COLO829 (cell line): ENCODE data around the gene SLC25A44.
"Not testable (repeated sequence)": the region's sequence is repeated elsewhere in the genome, so short reads cannot be mapped to it uniquely, and the experiment has no call there.

Experiments used
- DNase-seq: peaks from one replicate; pipeline ENCODE4 v3.0.0; 2012; ENCODE audit warnings: low spot score

The SLC25A44 gene

GRCh38 chr1:156163712-156164111 is 30.2 kb upstream of the SLC25A44 start:
- no peak for DNase-seq

- DNase-seq = no peak
Observed at GRCh38 chr1:156164125-156164831, 29.6 kb upstream of the SLC25A44 start.

GRCh38 chr1:156165083-156165482 is 28.8 kb upstream of the SLC25A44 start:
- no peak for DNase-seq

DNA sequence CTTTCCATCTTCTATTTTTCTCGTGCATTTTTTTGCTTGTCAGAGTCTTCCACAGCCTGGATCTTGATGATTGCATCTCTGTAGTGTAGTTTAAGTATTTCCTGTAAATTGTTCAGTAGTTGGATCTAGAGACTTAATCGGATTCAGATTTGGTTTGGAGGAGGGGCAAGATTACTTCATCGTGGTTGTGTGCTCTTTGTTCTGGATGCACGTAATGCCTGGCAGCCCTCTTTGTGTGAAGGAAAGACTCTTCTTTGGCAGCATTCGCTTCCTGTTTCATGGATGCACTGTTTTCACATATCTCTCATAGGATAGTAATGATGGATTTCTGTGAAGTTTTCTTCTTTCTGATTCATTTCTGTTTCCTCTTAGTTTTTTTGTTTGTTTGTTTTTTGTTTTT is 26.4 kb upstream of the SLC25A44 start:
- DNase-seq = no peak

DNA sequence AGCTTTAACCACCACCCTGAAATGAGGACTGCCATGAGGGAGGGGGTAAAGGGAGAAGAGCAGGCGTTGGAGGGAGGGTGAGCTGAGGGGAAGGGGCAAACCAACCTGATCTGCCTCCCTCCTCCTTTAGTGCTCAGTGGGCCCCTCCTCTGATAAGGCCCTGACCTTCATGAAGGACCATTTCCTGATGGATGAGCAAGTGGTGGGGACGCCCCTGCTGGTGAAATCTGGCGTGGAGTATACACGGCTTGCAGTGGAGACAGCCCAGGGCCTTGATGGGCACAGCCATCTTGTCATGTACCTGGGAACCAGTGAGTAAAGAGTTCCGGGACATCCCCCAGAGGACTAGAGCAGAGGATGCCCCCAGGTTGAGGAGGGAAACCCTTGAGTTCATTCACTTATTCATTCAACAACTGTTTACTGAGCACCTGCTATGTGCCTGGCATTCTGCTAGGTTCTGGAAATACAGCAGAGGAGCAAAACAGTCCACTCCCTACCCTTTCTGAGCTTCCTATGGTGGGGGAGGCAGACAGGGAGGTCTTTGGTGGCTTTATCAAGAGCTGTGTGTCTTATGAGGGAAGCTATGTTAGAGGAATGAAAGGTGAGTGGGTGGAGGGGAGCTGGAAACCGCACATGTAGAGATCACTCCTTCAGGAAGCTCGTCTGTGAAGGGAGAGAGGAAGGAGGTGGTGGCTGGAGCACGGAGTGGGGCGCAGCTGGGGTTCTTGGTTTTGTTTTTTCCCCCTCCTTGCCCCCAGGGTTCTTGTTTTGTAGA is 21.0 kb upstream of the SLC25A44 start:
- peak; percentile 45 for DNase-seq

DNA sequence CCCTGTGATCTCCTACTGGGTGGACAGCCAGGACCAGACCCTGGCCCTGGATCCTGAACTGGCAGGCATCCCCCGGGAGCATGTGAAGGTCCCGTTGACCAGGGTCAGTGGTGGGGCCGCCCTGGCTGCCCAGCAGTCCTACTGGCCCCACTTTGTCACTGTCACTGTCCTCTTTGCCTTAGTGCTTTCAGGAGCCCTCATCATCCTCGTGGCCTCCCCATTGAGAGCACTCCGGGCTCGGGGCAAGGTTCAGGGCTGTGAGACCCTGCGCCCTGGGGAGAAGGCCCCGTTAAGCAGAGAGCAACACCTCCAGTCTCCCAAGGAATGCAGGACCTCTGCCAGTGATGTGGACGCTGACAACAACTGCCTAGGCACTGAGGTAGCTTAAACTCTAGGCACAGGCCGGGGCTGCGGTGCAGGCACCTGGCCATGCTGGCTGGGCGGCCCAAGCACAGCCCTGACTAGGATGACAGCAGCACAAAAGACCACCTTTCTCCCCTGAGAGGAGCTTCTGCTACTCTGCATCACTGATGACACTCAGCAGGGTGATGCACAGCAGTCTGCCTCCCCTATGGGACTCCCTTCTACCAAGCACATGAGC is 17.2 kb upstream of the SLC25A44 start:
- no peak for DNase-seq

DNA sequence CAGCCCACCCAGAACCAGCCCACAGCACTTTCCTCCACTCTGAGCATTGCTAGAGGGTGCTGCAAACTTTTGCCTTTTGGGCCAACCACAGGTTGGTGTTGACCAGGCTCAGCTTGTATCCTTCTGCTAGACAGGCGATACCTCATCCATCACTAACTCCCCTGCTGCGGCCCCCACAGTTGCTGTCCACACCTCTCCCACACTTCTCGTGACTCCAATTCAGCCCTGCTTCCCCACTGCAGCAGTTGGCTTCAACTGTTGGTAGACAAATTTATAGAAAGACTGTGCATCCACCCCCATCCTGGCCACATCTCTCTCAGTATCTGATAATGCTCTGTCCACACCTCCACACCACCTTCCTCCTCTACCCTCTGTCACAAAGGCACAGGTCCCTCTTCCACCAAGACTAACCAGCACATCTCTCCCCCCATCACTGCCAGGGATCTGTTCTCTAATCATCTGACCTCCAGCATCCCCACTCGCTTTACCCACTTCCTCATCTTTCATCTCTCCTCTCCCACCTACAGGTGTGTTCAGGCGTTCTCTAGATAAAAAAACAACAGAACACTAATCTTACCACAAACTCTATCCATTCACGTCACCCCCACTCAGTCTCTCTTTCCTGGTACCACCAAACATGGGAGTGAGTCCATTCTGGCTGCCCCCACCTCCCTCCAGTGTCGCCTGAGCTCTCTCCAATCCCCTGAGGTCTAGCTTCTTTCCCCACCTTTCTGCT is 15.8 kb upstream of the SLC25A44 start:
- no peak for DNase-seq

DNA sequence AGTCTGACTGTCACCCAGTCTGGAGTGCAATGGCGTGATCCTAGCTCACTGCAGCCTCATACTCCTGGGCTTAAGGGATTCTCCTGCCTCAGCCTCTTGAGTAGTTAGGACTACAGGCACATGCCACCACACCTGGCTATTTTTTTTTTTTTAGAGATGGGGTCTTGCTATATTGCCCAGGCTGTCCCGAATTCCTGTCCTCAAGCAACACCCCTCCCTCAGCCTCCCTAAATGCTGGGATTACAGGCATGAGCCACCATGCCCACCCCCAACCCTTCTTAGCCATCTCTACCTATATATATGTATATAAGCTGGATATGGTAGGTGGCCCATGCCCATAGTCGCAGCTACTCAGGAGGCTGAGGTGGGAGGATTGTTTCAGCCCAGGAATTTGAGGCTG is 13.4 kb upstream of the SLC25A44 start:
- no peak for DNase-seq

GRCh38 chr1:156181391-156181924 is 12.4 kb upstream of the SLC25A44 start:
- not testable (repeated sequence) for DNase-seq

- DNase-seq = not testable (repeated sequence)
Observed at GRCh38 chr1:156182010-156182779, 11.7 kb upstream of the SLC25A44 start.

DNA sequence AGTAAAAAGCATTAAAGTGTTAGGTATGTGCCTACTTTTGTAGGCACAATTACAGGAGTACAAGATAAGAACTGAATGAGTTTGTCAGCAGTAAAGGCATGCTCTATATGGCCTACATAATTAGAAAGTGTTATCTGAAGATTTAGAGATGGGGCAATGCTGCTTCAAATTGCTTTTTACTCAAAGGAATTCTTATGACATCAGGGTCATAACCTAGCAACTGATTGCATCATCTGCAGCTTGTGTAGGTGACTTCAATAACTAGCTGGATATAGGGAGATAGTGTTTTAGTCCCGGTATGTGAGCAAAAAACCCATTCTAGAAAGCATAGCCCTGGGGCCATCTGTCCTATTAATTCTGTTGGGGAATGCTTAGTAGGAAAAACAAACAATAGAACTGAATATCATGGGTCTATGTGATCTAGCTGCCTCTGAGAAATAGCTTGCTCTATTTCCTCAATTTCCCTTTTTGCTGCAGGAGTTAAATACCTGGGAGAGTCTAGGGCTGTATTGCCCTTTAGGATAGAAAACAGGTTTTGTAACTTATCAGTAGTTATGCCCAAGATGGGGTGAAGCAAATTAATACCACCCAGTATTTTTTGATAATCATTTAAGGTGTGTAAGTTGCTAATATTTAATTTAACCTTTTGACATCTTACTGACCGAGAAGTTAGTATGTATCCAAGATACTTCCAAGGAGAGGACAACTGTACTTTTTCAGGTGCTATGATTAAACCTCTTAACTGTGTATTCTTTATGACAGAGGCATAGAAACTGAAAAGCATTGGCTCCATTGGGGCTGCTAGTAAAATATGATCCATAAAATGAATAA is 7.3 kb upstream of the SLC25A44 start:
- not testable (repeated sequence) for DNase-seq

DNA sequence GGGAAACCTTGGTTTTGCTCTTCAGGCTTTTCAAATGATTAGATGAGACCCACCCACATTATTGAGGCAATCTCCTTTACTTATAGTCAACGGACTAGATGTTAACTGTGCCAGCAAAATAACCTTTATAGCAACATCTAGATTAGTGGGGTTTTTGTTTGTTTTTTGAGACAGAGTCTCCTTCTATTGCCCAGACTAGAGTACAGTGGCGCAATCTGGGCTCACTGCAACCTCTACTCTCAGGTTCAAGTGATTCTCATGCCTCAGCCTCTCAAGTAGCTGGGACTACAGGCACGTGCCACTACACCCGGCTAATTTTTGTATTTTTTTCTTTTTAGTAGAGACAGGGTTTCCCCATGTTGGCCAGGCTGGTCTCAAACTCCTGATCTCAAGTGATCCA is 3.6 kb upstream of the SLC25A44 start:
- DNase-seq = not testable (repeated sequence)

DNA sequence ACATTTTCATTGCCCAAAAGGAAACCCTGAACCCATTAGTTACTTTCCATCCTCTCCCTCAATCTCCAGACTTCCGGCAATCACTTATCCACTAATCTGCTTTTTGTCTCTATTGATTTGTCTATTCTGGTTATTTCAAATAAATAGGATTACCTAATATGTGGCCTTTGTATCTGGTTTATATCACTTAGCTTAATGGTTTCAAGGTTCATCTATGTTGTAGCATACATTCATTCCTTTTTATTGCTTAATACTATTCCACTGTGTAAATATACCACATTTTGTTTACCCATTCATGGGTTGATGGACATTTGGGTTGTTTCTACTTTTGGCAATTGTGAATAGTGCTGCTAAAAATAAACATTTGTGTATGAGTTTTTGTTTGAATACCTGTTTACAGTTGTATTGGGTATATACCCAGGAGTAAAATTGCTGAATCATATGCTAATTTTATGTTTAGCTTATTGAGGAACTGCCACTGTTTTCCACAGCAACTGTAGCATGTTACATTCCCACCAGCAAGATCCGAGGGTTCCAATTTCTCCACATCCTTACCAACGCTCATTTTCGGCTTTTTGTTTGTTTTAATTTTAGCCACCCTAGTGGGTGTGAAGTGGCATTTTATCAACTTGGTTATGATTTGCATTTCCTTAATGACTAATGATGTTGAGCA is 2.5 kb upstream of the SLC25A44 start:
- no peak for DNase-seq

GRCh38 chr1:156193208-156193487 is 756 bp upstream of the SLC25A44 start:
- DNase-seq = no peak

GRCh38 chr1:156194300-156194652 is 372 bp downstream of the SLC25A44 start:
- no peak for DNase-seq

DNA sequence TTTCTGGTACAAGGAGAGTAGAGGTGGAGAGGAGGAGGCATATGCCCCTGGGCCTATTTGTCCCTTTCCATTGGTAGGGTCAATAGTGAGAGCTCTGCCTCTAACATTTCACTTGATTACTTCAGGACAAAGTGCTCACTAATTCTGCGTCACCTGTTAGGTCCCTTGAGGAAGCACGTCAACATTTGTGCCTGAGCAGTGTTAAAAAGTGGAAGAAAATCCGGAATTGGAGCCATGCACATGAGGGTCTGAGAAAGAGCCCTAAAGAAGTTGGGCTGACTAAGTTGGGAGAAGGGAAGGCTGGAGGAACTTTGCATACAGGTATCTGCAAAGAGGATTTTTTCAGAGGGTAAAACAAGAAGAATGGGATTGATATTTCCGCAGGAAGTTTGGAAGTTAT is 1.9 kb downstream of the SLC25A44 start:
- no peak for DNase-seq

GRCh38 chr1:156196445-156196844 is 2.5 kb downstream of the SLC25A44 start:
- DNase-seq = no peak

- no peak for DNase-seq
Observed at GRCh38 chr1:156198831-156199349, 5.0 kb downstream of the SLC25A44 start.

DNA sequence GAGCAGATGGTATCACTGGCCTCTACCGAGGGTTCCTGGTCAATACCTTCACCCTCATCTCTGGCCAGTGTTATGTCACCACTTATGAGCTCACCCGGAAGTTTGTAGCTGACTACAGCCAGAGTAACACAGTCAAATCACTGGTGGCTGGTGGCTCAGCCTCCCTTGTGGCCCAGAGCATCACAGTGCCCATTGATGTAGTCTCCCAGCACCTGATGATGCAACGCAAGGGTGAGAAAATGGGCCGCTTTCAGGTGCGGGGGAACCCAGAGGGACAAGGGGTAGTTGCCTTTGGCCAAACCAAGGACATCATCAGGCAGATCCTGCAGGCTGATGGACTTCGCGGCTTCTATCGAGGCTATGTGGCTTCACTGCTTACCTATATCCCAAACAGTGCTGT is 6.1 kb downstream of the SLC25A44 start:
- DNase-seq = no peak

- DNase-seq = no peak
Observed at GRCh38 chr1:156203331-156203730, 9.4 kb downstream of the SLC25A44 start.
